Measurements from ENCODE around the gene GALNT2.

GRCh38 chr1:230286166-230286889, 219.3 kb downstream of the GALNT2 start:
- TF ChIP-seq EZH2 (IDR thresholded peaks at IDR 0.05; ENCODE audit: low read depth, unreplicated experiment): no peak
- no peak for TF ChIP-seq REST (IDR thresholded peaks at IDR 0.05; ENCODE audit: unreplicated experiment)
- no peak for TF ChIP-seq CTCF (conservative IDR thresholded peaks at IDR 0.05; ENCODE audit: low read depth in 2 of 2)
- TF ChIP-seq JUNB (IDR thresholded peaks at IDR 0.05; ENCODE audit: unreplicated experiment): no peak
- no peak for TF ChIP-seq EZH2phosphoT487 (IDR thresholded peaks at IDR 0.05; ENCODE audit: unreplicated experiment)
- no peak for TF ChIP-seq POLR2AphosphoS5 (IDR thresholded peaks at IDR 0.05; ENCODE audit: low read depth)
- no peak for TF ChIP-seq ETS1 (IDR thresholded peaks at IDR 0.05)
- TF ChIP-seq ZNF462 (CRISPR knock-in tag; IDR thresholded peaks at IDR 0.05): no peak
- no peak for TF ChIP-seq CREB1 (CRISPR knock-in tag; IDR thresholded peaks at IDR 0.05; ENCODE audit: low read depth)
- no peak for TF ChIP-seq ZNF114 (CRISPR knock-in tag; IDR thresholded peaks at IDR 0.05)
- TF ChIP-seq NANOG (IDR thresholded peaks at IDR 0.05; ENCODE audit: borderline replicate concordance): no peak

Measured in GM23338 (cell line).